Subcutaneous abdominal adipose tissue (tissue), 5 donors: Measurements from ENCODE around the gene GLYATL1B.
A peak's percentile ranks its signal among the peaks of the same experiment; 100 is the strongest.
"Not testable (repeated sequence)": the region's sequence is repeated elsewhere in the genome, so short reads cannot be mapped to it uniquely, and the experiment has no call there.

Source experiments
- H3K27ac ChIP-seq: one replicate; pipeline ENCODE4 v1.7.0; 2013; ENCODE audit warnings: low read depth, mild to moderate bottlenecking, inconsistent platforms, low read length, moderate library complexity
- H3K27me3 ChIP-seq, 5 donors: one replicate each; pipeline ENCODE4 v1.7.0; 2013; ENCODE audit warnings: low read length in 5 of 5, inconsistent platforms in 1 of 5; ENCODE audit not compliant: control insufficient read depth in 5 of 5, insufficient read depth in 4 of 5
- H3K36me3 ChIP-seq, 5 donors: one replicate each; pipeline ENCODE4 v1.7.0; 2013; ENCODE audit warnings: low read length in 5 of 5; ENCODE audit not compliant: control insufficient read depth in 5 of 5, insufficient read depth in 5 of 5
- H3K4me1 ChIP-seq, 5 donors: one replicate each; pipeline ENCODE4 v1.7.0; 2013; ENCODE audit warnings: low read length in 5 of 5, mild to moderate bottlenecking in 3 of 5, moderate library complexity in 1 of 5; ENCODE audit not compliant: control insufficient read depth in 5 of 5, insufficient read depth in 5 of 5
- H3K4me3 ChIP-seq, 5 donors: one replicate each; pipeline ENCODE4 v1.7.0; 2013; ENCODE audit warnings: low read length in 5 of 5, low read depth in 1 of 5
- H3K9ac ChIP-seq, 5 donors: one replicate each; pipeline ENCODE4 v1.7.0; 2013; ENCODE audit warnings: low read length in 5 of 5, mild to moderate bottlenecking in 4 of 5, moderate library complexity in 3 of 5
- H3K9me3 ChIP-seq, 5 donors: one replicate each; pipeline ENCODE4 v1.7.0; 2013; ENCODE audit warnings: low read length in 5 of 5; ENCODE audit not compliant: control insufficient read depth in 5 of 5
- donor health status: healthy.
- donor health status: healthy.
- donor health status: healthy.
- donor health status: healthy.
- donor health status: healthy.

Gene GLYATL1B, protein sequence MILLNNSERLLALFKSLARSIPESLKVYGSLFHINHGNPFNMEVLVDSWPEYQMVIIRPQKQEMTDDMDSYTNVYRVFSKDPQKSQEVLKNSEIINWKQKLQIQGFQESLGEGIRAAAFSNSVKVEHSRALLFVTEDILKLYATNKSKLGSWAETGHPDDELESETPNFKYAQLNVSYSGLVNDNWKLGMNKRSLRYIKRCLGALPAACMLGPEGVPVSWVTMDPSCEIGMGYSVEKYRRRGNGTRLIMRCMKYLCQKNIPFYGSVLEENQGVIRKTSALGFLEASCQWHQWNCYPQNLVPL

DNA sequence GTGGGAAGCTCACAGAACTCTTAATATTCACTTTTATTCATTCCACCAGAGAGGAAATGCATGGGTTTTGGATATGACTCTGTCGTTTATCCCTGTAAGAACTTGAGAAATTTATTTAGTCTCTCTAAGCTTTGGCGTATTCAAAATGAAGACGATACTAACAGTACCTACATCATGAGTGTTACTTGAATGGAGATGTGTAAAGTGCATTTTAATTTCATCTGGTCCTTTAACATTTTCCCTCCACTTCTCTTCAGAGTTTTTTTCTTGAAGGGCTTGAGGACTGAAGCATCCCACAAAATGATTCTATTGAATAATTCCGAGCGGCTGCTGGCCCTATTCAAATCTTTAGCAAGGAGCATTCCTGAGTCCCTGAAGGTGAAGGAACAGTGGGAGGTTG is at the start of gene GLYATL1B:
GLYATL1B (plus strand) TSS at position 301 of the 400 bp plus-strand sequence; CDS start at position 301, 0 bp downstream.
- not testable (repeated sequence) for H3K36me3 ChIP-seq, H3K27ac ChIP-seq, H3K9me3 ChIP-seq, H3K4me1 ChIP-seq, H3K9ac ChIP-seq, H3K27me3 ChIP-seq, H3K4me3 ChIP-seq

DNA sequence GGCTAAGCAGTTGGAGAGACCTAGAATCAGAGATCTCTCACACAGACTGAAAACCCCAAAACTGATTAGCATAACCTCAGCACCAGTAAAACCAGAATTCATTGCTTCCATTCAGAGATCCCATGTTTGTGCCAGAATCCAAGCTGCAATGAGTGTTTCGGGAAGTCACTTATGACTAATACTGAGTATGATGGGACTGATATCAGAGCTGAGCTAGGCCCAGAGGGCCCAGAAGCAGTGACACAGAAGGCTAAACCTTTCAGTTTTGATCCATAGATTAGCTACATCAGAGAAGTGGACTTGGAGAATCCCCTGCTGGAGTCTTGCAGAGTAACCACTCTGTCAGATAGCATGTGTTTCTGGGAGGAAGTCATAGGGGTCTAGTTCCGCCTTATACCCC is 49.6 kb upstream of the GLYATL1B start:
- not testable (repeated sequence) for H3K36me3 ChIP-seq, H3K9ac ChIP-seq, H3K9me3 ChIP-seq, H3K27me3 ChIP-seq, H3K4me1 ChIP-seq, H3K4me3 ChIP-seq, H3K27ac ChIP-seq

DNA sequence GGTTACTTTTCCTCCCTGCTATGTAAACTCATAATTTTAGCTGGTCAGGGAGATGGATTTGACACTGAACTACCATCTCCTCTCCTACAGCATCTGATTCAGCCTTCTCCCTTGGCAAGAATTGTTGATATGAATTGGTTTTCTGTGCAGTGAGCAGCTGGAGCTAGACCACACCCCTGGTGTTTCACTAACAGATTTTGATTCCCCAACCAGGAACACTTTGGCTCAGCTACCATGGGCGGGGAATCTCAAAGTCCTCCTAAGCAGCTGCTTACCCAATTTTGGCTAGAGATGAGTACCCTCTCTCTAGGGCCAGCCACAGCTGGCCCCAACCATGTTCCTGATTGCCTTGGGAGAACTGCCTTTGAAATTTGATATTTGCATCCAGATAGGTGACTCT is 48.7 kb upstream of the GLYATL1B start:
- not testable (repeated sequence) for H3K9me3 ChIP-seq, H3K27me3 ChIP-seq, H3K4me3 ChIP-seq, H3K36me3 ChIP-seq, H3K27ac ChIP-seq, H3K4me1 ChIP-seq, H3K9ac ChIP-seq

DNA sequence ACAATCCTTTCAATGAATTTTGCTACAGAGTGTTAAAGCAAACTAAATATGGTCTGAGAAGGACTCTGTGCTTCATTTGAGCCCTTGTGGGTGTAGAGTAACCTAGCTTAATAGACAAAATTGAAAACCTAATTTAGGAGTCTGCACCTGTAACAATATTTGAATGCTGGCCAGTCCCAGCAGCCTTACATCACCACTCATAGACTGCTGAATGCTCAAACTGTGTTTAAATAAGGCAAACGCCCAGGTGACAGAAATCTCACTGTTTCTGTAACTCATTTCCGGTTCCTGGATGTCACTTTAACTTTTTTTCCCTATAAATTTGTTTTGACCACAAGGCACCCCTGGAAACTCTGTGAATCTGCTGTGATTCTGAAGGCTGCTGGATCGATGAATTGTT is 45.5 kb upstream of the GLYATL1B start:
- no peaks in the 10 kb centered on the region for H3K27me3 ChIP-seq
- H3K4me1 ChIP-seq: no peaks in the 10 kb centered on the region
- H3K27ac ChIP-seq: no peak overlapping the region
- H3K4me3 ChIP-seq: no peak overlapping the region
- no peak overlapping the region for H3K9ac ChIP-seq
- no peaks in the 10 kb centered on the region for H3K36me3 ChIP-seq
- H3K9me3 ChIP-seq: peaks cover 0 to 2% (median 0%) of the 10 kb centered on the region in 5 donors

DNA sequence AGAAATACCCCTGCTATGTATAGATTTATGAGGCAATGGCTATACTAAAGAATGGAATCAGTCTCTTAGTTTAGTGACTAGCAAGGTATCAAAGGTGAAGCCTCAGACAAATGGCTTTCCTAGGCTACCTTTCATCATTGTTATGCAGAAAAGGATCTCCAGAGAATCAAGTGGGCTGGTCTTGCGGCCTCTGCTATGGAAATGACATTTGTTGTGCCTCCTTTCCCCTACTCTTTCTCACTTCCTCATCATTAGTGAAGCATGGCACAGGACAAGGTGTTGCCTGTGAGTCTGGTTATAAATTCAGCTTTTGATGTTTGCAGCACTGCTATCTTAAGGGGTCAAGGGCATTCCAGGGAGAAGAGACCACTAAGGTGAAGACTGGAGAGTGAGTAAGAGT is 34.7 kb upstream of the GLYATL1B start:
- H3K9me3 ChIP-seq, H3K9ac ChIP-seq, H3K4me3 ChIP-seq, H3K27me3 ChIP-seq, H3K36me3 ChIP-seq, H3K4me1 ChIP-seq, H3K27ac ChIP-seq: not testable (repeated sequence)

DNA sequence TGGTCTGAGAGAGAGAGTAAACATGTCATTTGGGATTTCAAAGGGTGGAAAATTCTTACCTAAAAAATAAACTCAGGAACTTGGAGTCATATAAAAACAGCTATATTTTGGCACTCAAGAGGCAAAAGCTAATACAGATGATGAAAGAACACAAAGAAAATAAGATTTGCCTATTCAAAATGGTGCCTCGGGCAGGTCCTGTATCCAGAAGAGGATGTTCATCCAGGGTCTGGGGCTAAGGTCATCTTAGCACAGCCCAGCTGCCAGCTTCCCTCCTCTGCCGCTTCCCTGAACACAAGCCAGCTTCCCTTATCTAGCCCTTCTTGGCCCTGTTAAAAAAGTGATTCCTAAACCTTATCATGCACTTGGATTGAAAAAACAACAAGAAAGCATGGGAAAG is 33.8 kb upstream of the GLYATL1B start:
- H3K4me3 ChIP-seq, H3K9ac ChIP-seq, H3K27ac ChIP-seq, H3K4me1 ChIP-seq, H3K9me3 ChIP-seq, H3K36me3 ChIP-seq, H3K27me3 ChIP-seq: not testable (repeated sequence)

DNA sequence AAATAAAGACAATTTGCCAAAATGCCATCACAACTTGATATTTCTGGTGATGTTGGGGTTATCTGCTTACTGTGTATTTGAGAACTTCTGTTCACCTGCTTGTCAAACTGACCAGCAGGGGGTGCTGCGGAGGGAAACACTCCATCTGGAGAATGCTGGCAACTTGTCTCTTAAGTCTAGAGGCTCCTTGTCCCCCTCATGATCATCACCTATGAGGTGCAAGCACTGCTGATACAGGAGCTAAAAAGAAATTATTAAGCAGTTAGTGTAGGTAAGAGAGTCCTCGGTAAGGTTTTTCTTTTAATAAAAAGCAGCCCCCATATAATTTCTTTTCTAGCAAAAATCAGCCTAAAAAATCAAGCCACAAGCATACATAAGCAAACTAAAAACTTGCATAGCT is 32.7 kb upstream of the GLYATL1B start:
- Histone ChIP-seq H3K4me1 (peaks cover 0 to 6% (median 6%) of the 10 kb centered on the region in 5 donors), H3K27me3 (no peaks in the 10 kb centered on the region), H3K9me3 (no peaks in the 10 kb centered on the region), H3K9ac (no peak overlapping the region), H3K27ac (no peak overlapping the region), H3K36me3 (no peaks in the 10 kb centered on the region), H3K4me3 (no peak overlapping the region)

DNA sequence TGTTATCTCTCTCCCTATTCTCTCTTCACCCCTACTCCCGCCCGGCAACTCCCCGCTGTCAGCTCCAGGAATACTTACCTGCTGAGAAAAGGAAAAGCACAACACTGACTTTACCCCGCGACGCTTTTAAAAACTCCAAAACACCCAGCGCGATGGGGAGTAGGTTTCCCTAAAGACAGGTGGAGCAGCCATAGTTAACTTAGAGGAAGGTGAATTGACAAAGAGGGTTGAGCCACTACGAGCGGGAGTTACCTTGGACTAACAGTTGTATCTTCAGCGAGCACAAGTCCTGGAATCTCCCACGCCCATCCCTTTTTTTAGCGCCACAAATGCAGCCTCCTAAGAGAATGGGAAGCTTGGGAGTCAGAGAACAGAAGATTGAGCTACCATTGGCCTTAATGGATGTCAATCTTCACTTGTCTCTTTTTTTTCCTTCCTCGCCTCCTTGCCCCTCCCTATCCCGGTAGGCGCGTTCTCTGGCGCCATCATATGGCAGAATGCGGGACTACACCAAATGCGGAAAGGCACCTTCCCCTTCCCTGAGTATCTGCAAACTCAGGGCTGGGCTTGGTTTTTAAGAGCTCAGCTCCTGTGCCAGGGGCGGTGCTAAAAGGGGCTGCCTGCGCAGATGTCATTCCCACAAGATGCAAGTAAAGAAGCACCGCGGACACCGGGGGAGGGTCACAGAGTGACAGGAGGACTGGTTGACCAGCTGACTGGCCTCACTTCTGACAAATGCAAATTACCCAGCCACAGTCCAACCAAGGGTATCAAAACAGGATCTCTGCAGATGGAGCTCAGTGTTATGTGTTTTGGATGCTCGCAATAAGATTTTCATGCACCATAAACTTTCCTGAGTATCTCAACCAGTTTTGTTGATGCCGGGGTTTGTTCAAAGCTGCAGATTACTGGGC is 27.7 kb upstream of the GLYATL1B start:
- Histone ChIP-seq H3K4me3 (peak overlapping the region; percentile 33 to 55 (median 51)), H3K27me3 (peaks cover 7 to 11% (median 10%) of the 10 kb centered on the region in 5 donors)
- not testable (repeated sequence) for H3K36me3 ChIP-seq

DNA sequence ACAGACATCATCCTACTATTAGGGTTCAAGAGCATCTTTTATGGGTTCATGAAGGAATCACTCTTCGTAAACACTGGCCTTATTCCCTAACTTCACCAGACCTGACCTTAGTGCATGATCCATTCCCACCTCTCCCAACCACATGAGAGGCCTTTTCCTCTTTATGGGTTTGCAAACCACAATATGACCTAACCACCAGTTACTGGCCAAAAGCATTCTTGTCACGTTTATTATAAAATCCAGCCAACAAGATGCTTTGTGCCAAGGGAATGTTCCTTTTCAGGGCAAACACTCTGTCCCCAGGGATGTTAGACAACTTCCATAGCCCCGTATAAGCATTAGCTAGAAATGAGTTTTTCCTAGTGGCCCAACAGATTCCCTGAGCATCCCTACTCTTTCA is 26.0 kb upstream of the GLYATL1B start:
- H3K9me3 ChIP-seq, H3K27ac ChIP-seq, H3K36me3 ChIP-seq, H3K4me3 ChIP-seq, H3K9ac ChIP-seq, H3K4me1 ChIP-seq: not testable (repeated sequence)
- H3K27me3 ChIP-seq: peaks cover 7 to 14% (median 12%) of the 10 kb centered on the region in 5 donors

More for the DNA sequence above, 27.7 kb upstream of the GLYATL1B start:
- H3K4me1 ChIP-seq, H3K9ac ChIP-seq, H3K9me3 ChIP-seq, H3K27ac ChIP-seq: not testable (repeated sequence)
